ENCODE results near the gene VWF. TPM values are rescaled to one million over a fixed set of nuclear protein-coding genes. Genes with fewer than 3 reads are reported as not detected.

VWF gene
- total RNA-seq, 1 donor from 2014 or later: 0.21 TPM

DNA sequence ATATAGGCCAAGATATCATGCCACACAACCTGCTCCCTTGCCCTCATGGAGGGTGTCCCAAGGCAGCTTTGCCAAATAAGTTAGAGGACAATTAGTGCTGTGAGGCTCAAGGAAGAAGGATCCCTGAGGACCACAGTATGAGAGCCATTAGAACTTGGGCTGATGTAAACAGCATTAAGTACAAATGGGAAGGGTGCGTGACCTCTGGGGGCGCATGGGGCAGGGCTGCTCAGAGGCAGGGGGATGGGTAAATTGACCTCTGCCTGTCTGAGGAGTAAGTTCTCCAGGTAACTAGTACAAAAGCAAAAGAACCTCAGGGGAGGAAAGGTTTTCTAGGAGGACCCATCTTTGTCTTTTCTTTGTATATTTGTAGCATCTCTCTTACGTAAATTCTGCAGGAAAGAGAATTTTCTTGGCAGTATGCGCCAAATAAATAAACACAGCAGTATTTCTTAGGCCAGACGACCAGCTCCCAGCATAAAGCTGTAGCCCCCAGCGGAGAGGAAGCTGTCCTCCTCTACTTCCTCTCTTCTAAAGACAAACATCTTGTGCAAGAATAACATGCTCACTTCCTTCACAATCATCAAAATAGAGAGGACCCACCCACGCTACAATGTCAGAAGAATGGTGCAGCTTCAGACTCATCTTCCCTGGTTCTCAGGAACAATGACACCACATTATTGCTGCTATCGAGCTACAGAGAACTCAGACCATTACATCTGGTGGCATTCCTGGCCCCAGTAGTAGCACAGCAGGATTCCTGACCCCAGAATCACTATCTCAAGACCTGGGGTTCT lies 16.4 kb upstream of the VWF start:
- peaks cover 6% of the 10 kb centered on the region for H3K9me3 Mint-ChIP-seq
- H3K4me1 Mint-ChIP-seq: peaks cover 27% of the 10 kb centered on the region
- DNase-seq (ENCODE audit: low read depth, low spot score): no peak
- peaks cover 2% of the 10 kb centered on the region for H3K36me3 Mint-ChIP-seq (ENCODE audit: low read depth)
- H3K4me3 Mint-ChIP-seq: no peak overlapping the region
- no peaks in the 10 kb centered on the region for H3K27me3 Mint-ChIP-seq (ENCODE audit: low read depth)
- peak overlapping the region; percentile 16 for H3K27ac Mint-ChIP-seq (ENCODE audit: unreplicated experiment)
- TF ChIP-seq, protein P1, sequence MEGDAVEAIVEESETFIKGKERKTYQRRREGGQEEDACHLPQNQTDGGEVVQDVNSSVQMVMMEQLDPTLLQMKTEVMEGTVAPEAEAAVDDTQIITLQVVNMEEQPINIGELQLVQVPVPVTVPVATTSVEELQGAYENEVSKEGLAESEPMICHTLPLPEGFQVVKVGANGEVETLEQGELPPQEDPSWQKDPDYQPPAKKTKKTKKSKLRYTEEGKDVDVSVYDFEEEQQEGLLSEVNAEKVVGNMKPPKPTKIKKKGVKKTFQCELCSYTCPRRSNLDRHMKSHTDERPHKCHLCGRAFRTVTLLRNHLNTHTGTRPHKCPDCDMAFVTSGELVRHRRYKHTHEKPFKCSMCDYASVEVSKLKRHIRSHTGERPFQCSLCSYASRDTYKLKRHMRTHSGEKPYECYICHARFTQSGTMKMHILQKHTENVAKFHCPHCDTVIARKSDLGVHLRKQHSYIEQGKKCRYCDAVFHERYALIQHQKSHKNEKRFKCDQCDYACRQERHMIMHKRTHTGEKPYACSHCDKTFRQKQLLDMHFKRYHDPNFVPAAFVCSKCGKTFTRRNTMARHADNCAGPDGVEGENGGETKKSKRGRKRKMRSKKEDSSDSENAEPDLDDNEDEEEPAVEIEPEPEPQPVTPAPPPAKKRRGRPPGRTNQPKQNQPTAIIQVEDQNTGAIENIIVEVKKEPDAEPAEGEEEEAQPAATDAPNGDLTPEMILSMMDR (conservative IDR thresholded peaks at IDR 0.05): no peak

DNA sequence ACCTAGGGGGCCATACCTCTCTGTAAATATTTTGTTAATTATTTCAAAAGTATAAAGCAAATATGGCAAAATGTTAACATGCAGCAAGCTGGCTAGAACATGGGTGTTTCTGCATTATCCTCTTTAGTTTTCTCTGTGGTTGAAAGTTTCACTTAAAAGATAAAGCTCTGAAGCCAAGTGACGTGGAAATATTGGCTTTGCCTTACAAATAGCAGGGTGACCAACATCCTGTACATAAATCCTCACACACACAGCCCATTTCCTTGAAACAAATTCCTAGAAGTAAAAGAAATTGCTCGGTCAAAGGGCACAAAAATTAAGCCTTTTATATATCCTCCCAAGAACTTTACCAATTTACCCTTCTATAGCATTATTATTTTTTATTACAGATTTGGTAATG lies 10.6 kb upstream of the VWF start:
- DNase-seq (ENCODE audit: low read depth, low spot score): no peak
- TF ChIP-seq, protein P1 (conservative IDR thresholded peaks at IDR 0.05): no peak
- Mint-ChIP-seq H3K27ac (ENCODE audit: unreplicated experiment) (no peak overlapping the region), H3K9me3 (peaks cover 4% of the 10 kb centered on the region), H3K4me1 (peaks cover 5% of the 10 kb centered on the region), H3K27me3 (ENCODE audit: low read depth) (no peaks in the 10 kb centered on the region), H3K36me3 (ENCODE audit: low read depth) (no peaks in the 10 kb centered on the region), H3K4me3 (no peak overlapping the region)

DNA sequence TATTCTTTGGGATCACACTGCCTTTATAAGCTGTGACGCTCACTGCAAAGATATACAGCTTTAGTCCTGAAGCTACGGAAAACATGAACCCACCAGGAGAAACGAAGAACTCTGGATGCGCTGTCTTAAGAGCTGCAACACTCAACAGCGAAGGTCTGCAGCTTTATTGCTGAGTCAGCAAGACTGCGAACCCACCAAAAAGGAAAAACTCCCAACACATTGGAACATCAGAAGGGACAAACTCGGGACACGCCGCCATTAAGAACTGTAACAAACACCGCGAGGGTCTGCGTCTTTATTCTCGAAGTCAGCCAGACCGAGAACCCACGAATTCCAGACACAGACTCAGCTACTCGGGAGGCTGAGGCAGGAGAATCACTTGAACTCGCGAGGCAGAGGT lies 9.2 kb upstream of the VWF start:
- H3K27ac Mint-ChIP-seq (ENCODE audit: unreplicated experiment): no peak overlapping the region
- DNase-seq (ENCODE audit: low read depth, low spot score): no peak
- H3K4me1 Mint-ChIP-seq: no peaks in the 10 kb centered on the region
- no peaks in the 10 kb centered on the region for H3K27me3 Mint-ChIP-seq (ENCODE audit: low read depth)
- H3K36me3 Mint-ChIP-seq (ENCODE audit: low read depth): no peaks in the 10 kb centered on the region
- H3K4me3 Mint-ChIP-seq: no peak overlapping the region
- TF ChIP-seq, protein P1 (conservative IDR thresholded peaks at IDR 0.05): no peak
- H3K9me3 Mint-ChIP-seq: no peaks in the 10 kb centered on the region

DNA sequence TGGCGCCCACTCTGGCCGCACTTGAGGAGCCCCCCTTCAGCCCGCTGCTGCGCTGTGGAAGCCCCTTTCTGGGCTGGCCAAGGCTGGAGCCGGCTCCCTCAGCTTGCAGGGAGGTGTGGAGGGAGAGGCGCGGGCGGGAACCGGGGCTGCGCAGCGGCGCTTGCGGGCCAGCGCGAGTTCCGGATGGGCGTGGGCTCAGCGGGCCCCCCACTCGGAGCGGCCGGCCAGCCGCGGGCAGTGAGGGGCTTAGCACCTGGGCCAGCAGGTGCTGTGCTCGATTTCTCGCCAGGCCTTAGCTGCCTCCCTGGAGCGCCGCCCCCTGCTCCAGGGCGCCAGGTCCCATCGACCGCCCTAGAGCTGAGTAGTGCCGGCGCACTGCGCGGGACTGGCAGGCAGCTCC lies 8.0 kb upstream of the VWF start:
- Mint-ChIP-seq H3K9me3 (no peaks in the 10 kb centered on the region), H3K4me1 (peaks cover 6% of the 10 kb centered on the region), H3K27ac (ENCODE audit: unreplicated experiment) (no peak overlapping the region), H3K36me3 (ENCODE audit: low read depth) (no peaks in the 10 kb centered on the region), H3K27me3 (ENCODE audit: low read depth) (no peaks in the 10 kb centered on the region), H3K4me3 (no peak overlapping the region)
- TF ChIP-seq, protein P1 (conservative IDR thresholded peaks at IDR 0.05): no peak
- DNase-seq (ENCODE audit: low read depth, low spot score): no peak

DNA sequence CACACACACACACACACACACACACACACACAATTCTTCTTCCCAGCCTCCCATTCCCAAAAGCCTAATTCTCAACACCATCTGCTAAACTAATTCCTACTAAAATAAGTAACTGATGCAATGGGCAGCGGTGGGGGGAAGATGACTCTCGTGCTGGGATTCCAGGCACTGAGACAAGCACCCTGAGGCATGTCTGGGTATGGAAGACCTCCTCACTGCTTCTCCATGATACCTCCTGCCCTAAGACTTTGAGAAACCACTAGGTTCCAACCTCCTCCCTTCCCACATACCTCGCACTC lies 789 bp upstream of the VWF start:
- Mint-ChIP-seq H3K27me3 (ENCODE audit: low read depth) (peaks cover 2% of the 10 kb centered on the region), H3K4me3 (no peak overlapping the region), H3K36me3 (ENCODE audit: low read depth) (no peaks in the 10 kb centered on the region), H3K27ac (ENCODE audit: unreplicated experiment) (no peak overlapping the region), H3K9me3 (no peaks in the 10 kb centered on the region), H3K4me1 (peaks cover 10% of the 10 kb centered on the region)
- DNase-seq (ENCODE audit: low read depth, low spot score): no peak
- TF ChIP-seq, protein P1 (conservative IDR thresholded peaks at IDR 0.05): no peak
